HG03175 (cell line): ENCODE results near the gene RXRA.

Experiments used
- ATAC-seq: cut with Tn5 transposase; IDR thresholded peaks from one replicate; pipeline ENCODE4 v1.9.1; 2021; ENCODE audit warnings: mild to moderate bottlenecking, moderate library complexity; ENCODE audit not compliant: unreplicated experiment

Gene RXRA

DNA sequence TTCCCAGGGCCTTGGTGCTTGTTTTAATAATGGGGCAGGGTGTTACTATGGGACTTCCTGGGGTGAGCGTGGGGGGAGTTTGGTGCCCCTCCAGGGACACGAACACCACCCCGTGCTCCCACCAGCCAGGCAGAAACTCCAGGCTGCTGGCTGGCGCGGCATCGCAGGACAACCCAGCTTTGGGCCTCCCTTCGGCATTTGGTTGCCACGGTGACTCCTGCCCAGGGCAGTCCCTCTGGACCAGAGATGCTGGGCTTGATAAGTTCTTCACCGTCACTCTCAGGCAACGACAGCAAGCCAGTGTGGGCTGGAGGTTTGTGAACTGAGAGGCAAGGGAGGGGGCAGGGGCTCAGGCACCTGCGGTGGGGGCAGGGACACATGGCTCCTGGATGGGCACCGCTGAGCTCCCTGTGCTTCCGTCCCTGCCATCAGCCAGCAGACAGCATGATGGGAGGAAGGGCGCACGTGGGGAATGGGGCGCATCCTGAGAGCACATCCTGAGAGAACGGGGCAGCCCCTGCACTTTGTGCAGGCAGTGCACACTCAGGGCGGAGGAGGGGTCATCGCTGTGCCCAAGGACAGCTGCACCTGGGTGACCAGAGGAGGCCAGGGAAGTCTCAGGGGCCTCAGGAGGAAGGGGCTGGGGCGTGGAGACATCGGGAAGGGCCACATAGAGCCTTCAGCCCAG lies 116.4 kb downstream of the RXRA start:
- ATAC-seq: peak; percentile 4

DNA sequence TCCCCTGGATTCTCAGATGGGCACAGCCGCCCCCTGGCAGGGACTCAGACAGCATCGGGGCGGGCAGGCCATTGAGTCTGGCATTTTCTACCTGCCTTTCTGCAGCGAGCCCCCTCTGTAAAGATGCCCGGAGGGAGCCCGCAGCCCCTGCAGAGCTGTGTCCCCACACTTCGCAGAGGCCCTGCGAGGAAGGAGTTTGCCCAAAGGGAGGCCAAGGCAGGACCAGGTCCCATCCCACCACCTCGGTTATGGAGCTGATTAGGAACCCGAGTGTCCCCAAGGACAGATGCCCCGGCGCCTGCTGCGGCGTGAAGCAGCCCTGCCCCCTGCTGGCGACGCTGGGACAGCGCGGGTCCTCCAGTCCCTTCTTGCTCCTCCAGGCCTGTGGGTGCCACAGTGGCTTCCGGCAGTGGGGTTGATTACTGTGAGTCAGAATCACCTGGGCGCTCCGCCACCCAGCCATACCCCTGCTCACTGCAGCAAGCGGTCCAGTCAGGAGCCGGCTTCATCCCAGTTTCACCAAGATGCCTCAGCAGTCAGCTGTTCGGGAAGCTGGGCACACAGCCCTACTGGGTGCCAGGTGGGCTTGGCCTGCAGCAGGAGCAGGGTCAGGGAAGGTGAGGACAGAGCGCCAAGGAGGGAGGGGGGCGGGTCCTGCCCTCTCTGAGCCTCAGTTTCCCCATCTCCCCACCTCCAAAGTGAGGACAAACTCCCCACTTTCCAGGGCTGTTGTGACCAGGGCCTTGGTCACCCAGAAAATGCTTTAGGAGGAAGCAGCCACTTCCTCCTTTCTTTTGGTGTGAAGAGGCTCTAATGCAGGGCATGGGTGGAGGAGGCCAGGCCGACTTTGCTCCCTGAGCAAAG lies 117.2 kb downstream of the RXRA start:
- ATAC-seq: peak; percentile 77

DNA sequence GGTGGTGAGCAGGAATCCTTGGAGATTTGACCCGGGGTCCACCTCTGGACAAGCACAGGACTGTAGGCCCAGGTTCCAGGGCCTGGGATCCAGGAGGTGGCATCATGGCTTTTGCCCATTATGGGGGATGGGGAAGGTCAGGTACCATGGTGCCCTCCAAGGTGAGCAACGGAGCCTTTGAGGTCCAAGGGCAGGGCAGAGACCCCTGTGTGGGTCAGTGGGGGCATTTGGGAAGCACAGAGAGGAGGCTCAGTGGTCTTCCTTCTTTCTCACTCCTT lies 117.7 kb downstream of the RXRA start:
- no peak for ATAC-seq

DNA sequence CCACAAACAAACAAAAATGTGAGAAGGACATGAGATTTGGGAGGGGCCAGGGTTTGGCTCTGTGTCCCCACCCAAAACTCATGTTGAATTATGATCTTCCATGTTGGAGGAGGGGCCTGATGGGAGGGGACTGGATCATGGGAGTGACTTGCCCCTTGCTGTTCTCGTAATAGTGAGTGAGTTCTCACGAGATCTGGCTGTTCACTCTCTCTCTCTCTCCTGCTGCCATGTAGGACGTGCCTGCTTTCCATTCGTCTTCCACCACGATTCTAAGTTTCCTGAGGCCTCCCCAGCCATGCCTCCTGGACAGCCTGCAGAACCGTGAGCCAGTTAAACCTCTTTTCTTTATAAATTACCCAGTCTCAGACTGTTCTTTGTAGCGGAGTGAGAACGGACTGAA lies 118.7 kb downstream of the RXRA start:
- no peak for ATAC-seq

DNA sequence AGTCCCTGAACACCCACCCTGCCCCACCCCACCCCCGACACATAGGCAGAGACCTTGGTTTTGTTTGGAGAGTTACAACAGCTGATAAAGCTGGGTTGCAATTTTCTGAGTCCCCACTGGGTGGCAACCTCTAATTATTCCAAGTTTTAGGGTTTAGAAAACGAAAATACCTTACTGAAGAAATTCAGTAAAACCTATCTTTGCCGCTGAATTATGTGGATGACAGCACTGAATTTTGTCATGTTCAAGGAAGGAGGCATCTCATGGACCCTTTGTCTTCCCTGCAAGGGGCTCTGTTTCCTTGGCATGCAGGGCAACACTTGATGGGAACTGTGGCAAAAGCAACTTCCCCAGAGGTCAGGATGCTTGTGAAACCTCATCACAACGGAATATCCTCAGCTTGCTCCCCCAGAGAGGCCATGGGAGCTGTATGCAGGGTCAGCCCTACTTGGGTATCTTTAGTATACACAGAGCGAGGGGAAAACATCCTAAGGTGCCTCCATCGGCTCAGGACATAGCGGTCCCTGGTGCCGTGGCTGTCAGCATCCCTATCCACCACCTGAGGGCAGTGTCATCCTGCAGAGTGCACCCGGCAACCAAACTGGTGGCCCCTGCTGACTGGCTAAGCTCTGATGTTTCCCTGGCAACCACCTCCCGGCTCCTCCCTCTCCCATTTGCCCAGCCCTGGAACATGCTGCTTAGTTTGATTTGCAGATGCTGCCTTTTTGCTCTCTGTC lies 123.1 kb downstream of the RXRA start:
- ATAC-seq: peak; percentile 89

DNA sequence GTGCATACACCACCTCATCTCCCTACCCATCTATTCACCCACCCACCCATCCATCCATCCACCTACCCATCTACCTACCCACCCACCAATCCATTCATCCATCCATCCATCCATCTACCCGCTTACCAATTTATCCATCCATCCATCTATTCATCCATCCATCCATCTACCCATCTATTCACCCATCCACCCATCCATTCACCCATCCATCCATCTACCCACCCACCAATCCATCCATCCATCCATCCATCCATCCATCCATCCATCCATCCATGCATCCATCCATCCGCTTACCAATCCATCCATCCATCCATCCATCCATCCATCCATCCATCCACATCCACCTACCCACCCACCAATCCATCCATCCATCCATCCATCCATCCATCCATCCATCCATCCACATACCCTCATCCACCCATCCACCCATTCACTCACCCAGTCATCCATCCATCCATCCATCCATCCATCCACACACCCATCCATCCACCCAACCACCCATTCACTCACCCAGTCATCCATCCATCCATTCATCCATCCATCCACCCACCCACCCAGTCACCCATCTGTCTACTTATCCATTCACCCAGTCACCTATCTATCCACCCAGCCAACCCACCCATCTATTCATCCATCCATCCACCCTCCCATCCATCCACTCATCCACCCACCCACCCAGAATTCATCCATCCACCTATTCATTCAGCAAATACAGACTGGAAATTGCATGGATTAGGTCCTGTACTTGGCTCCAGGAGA lies 125.6 kb downstream of the RXRA start:
- ATAC-seq: no peak

DNA sequence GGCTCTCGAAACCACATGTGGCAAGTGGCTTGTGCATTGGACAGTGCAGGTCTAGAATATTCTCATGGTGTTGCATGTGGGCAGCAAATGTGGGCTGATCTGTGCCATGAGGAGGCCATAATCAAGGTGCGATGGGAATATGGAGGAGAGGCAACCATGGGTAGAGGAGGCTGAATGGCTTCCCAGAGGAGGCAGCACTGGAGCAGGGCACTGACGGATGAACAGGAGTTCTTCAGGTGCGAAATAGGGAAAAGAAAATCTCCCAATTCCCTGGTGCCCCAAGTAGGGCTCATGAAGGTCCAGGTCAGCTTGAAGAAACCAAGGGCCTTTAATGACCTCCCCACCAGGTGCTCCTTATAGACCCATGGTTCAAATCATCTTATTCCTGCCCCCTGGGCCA lies 126.5 kb downstream of the RXRA start:
- ATAC-seq: no peak

DNA sequence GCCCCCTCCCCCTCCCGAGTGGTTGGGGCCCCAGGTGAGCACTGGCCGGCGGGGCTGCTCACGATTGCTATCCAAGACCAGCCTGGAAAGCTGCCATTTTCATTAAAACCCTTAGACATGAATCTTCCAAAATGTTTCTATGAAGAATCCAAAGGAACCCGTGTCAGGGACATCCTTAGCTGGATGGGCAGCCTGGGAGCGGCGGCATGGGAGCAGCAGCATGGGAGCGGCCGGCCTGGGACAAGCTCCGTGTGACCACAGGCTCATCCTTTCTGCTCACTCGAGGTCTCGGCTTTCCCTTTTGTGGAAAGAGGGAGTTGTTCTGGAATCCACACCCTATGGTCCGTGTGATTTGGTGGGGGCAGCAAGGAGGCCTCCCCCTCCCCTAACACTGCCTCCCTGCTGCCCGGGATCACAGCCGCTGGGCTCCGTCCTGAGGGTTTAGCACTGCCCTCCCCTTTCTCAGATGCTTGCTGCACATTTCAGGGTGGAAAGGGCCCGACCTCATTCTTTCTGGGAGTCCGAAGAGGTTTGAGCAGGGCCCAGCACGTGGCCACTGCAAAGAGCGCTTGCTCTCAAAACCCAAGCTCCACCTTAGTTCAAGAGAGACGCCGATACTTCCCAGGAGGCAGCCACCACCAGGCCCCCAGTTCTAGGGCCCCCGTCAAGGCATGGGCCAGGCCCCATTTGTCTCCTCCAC lies 127.7 kb downstream of the RXRA start:
- no peak for ATAC-seq

DNA sequence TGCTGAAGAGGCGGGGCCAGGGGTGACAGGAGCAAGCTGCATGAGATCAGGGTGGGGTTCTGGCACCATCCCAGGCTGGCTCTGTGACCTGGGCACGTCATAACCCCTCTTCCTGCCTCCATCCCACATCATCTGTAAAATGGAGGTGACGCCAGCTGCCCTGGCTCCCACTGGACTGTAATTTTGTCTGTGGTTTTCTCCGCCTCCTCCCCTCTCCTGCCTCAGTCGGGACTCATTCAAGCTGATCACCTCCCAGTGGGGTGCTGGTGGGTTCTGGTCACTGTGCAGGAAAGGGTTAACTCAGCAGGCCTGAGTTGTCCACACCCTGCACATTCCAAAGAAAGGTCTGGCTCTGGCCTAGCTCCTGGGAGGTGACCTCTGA lies 128.2 kb downstream of the RXRA start:
- ATAC-seq: no peak

DNA sequence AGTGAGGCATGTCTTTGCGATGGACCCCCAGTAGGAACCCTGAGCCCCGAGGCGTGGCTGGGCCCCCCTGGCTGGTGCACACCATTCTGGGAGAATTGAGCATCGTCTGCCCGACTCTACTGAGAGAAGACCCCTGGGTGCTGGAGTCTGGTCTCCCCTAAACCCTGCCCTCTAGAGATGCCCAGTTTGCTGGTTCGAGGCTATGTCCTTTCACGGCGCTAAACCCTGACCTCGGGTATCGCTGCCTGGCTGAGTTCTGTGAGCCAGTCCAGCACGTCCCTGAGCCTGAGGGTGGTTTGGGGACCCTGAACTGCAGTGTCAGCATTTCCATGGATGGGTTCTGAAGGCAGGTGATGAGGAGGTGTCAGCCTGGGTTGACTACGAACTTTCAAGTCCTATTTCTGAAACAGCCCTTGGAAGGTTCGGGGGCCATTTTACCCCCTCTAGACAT lies 128.8 kb downstream of the RXRA start:
- no peak for ATAC-seq

DNA sequence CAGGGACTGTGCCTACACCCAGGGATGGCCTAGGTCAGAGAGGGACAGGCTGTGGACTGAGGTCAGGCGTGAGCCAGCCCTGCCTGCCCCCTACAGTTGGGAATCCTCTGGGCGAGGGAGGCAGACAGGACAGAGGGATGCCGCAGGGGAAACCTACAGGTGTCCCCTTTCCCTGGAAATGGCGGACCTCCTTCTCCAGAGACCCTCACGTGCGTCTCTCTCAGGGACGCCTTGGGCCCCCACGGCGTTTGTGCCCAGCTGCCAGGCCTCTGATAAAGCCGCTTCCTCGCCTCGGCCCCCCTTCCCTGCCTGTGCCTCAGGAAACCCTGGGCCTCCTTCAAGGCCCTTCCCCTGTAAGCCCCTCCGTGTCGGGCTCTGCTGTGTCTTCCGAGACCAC lies 129.3 kb downstream of the RXRA start:
- ATAC-seq: no peak

DNA sequence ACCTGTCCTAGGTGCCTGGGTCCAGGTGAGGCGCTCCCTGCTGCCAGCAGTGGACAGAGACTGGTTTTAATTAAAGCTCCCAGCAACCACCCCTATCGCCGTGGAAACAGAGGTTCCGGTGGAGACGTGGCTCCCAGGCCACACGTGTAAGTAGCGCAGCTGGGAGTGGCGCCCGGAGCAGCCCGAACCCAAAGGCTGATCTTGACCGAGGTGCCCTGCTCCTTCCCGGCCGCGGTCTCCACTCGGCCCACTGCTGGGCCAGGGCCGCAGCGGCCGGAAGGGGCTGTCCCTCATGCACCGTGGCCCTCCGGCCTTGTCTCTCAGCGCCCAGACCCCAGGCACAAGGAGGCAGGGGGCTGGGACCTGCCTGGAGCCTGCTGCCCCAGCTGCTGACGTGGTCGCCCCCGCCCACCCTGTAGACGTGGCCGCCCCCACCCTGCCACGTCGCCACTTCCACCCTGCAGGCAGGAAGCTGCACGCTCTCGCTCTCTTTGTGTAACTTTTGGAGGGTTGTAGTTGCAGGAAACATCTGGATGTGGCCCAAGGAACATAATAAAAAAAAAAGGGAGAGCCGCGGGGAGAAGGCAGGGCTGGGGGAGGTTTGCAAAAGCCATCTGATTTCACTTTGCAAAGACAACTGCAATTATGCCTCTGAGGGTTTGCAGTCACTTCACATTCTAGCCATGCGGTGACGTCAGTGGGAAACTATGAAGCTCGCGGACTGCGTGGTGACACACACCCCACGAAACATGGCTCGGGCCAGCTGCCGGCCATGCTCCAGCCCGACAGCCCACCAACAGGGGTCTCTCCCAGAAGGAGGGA lies 129.9 kb downstream of the RXRA start:
- ATAC-seq: no peak

DNA sequence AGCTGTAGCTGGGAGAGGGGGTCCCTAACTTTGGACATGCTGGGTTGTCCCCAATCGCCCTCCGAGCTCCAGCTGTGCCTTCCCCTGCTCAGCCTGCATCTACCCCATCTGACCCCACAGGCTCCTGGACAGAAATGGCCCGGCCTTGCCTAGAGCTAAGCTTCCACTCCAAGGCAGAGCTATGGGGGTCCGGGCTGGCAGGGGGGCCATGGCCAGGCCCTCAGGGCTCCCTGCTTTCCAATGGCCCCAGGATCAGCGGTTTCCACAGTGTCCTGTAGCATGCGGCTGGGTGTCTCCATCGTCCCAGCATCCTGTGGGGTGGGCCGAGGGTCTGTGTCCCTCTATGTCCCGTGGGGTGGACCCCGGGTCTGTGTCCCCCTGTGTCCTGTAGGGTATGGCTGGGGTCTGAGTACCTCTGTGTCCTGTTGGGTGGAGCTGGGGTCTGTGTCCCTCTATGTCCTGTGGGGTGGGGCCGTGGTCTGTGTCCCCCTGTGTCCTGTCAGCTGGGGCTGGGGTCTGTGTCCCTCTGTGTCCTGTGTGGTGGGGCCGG lies 130.6 kb downstream of the RXRA start:
- ATAC-seq: no peak

DNA sequence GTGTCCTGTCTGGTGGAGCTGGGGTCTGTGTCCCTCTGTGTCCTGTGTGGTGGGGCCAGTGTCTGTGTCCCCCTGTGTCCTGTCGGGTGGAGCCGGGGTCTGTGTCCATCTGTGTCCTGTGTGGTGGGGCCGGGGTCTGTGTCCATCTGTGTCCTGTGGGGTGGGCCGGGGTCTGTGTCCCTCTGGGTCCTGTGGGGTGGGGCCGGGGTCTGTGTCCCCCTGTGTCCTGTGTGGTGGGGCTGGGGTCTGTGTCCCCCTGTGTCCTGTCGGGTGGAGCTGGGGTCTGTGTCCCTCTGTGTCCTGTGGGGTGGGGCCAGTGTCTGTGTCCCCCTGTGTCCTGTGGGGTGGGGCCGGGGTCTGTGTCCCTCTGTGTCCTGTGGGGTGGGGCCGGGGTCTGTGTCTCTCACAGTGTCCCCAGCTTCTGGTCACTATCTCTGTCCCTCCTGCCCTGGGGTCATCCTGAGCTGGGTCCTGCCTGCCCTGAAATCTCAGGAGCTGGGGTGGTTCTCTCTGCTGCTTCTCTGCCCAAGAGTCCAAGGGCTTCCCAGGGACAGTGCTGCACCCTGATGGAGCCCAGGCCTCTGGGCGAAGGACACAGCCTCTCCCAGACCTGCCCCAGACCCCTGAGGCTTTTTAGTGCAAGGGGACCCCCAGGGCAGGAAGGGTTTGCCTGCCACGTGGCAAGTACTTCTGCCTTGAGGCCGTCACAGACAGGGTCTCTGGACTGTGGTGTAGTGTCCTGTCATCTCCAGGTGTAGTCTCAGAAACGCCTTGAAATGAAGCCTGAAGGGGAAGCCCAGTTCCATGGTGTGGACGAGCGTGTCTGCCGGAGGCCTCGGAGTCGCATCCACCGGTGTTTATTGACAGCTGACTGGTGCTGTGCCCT lies 131.3 kb downstream of the RXRA start:
- no peak for ATAC-seq

DNA sequence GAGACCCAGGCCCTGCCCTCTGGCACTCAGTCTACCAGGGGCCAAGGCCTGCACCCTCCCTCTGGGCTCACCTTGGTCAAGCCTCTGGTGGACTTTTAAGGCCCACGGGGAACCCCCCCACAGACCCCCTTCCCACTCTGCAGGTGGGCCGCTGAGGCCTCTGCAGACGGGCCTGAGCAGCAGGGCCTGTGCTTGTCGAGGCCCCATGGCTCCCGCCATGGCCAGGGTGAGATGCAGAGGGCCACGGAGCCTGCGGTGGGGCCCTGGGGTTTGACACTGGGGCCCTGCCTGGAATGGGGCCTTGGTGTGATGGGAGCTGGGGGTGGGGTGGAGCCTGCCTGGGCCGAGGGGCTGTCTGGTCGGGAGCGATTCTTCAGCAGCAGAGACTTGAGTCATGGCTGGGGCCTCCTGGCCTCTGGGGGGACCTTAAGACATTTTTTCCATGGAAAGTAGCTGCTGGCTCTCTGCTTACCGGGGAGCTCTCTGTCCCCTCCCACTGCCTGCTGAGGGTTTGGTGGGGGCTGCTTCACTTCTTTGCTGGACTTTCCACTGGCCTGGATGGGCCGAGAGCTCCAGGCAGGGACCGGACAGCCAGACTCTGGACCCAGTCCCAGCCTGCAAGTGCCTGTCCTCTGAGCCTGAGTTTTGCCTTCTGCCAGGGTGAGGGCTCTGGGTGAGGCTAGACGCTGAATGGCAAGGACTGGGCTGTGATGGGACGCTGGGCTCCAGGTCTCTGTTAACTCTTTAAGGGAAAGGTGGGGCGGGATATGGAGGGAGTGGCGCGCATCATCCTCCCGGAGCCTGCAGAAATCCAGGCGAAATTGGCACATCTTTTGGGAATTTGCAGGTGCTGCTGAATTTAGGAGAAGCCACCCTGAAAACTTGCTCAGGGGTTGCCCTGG lies 132.2 kb downstream of the RXRA start:
- ATAC-seq: no peak

DNA sequence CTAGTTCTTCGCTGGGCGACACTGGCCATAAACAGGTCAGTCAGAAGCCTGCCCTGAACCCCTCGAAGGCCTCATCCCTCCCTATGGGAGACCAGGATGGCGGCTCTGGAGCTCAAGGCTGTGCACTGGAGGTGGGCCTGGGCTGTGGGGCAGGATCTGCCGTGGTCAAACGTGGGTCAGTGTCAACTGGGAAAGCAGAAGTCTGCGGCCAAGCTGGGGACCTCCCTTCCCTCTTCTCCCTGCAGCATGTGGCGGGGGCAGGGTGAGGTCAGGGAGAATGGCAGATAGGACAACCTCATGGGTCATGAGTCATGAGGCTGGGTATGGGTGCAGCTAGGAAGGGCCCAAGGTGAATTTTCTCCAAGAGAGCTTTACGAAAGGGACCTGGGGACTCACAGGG lies 132.9 kb downstream of the RXRA start:
- no peak for ATAC-seq

DNA sequence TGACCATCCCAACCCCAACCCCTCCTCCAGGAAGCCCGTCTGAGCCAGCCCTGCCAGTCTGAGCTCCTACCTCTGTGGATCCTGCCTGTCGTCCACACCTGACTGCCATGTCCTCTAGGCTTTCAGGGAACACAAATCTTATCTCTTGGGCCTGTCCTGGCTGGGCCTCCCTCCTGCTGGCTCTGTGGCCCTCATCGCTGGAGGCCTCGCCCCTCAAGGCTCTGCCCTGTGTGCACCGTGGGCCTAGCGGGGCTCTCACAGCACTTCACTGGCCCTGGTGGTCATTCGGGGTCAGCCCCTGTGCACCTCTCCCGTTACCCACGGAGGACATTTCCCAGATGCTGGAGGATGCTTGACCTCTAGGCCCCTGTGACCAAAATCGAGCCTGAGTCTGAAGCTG lies 133.3 kb downstream of the RXRA start:
- ATAC-seq: no peak
